GM18951 (cell line): Measurements from ENCODE around the gene SYTL1.

Source experiments
- POLR2A ChIP-seq: IDR thresholded peaks from 4 replicates; pipeline ENCODE4 v1.6.1; 2011; ENCODE audit warnings: mild to moderate bottlenecking; ENCODE audit not compliant: insufficient read length, insufficient read depth; ENCODE audit errors: extremely low read depth
- in situ Hi-C: fragments of 300-500 bp; cut with MboI; formaldehyde crosslinking; loops from one replicate; pipeline ENCODE4 v1.12.0; 2022; ENCODE audit warnings: low sequenced_read_pairs, mixed read lengths, inconsistent platforms; ENCODE audit not compliant: unreplicated experiment

SYTL1 gene

DNA sequence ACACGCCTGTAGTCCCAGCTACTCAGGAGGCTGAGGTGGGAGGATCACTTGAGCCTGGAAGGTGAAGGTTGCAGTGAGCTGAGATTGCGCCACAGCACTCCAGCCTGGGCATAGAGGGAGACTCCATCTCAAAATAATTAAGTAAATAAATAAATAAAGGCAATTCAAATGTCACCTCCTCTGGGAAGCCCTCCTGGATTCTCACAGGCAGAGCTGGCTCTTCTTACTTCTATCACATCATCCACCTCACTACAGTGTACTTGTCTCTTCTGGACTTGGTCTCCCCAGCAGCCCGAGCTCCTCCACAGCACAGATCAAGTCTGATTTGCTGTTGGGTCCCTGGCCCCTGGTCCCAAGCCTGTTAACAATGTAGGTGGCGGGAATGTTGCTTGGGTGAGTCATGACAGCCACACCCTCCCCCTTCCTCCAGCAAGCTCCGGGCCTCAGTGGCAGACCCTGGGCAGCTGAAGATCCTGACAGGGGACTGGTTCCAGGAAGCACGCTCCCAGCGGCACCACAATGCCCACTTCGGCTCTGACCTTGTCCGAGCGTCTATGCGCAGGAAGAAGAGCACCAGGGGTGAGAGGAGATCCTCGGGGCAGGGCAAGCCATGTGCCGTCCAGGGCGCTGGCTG, 5.3 kb downstream of the SYTL1 start:
- no peak for TF ChIP-seq POLR2A
- in situ Hi-C loops: no loop called here

DNA sequence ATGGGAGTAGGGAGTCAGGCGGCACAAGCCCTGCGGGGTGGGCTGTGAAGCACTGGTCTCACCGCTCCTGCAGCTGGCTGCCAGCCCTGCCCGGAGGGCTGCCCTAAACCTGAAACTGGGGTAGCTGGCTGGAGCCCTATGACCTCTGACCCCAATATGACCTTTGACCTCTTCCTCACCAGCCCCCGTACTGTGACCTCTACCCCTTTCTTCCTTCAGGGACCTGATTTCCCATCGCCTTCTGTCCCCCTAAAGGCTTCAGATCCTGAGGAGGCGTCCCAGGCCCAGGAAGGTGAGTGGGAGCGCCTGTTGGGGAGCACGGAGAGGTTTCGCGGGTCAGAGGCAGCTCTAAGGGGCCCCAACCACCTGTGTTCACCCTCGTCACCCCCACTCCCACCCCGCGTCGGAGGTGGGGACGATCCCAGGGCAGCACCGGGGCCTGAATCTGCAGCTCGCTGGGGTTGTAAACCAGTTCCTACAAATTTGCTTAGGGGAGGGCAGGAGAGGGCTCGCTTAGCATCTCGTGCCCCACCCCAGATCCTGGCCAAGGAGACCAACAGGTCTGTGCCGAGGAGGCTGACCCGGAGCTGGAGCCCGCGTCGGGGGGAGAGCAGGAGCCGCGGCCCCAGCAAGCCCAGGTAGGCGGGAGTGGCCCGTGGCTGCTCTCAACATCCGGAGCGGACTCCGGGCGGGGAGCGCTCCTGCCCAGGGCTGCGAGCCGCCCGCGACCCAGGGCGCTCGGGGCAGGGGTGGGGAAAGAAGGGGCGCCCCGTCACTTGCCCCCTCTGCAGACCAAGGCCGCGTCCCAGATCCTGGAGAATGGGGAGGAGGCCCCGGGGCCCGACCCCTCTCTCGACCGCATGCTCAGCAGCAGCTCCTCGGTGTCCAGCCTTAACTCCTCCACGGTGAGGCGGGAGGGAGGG, 7.3 kb downstream of the SYTL1 start:
- no peak for TF ChIP-seq POLR2A
- in situ Hi-C loops: no loop called here

DNA sequence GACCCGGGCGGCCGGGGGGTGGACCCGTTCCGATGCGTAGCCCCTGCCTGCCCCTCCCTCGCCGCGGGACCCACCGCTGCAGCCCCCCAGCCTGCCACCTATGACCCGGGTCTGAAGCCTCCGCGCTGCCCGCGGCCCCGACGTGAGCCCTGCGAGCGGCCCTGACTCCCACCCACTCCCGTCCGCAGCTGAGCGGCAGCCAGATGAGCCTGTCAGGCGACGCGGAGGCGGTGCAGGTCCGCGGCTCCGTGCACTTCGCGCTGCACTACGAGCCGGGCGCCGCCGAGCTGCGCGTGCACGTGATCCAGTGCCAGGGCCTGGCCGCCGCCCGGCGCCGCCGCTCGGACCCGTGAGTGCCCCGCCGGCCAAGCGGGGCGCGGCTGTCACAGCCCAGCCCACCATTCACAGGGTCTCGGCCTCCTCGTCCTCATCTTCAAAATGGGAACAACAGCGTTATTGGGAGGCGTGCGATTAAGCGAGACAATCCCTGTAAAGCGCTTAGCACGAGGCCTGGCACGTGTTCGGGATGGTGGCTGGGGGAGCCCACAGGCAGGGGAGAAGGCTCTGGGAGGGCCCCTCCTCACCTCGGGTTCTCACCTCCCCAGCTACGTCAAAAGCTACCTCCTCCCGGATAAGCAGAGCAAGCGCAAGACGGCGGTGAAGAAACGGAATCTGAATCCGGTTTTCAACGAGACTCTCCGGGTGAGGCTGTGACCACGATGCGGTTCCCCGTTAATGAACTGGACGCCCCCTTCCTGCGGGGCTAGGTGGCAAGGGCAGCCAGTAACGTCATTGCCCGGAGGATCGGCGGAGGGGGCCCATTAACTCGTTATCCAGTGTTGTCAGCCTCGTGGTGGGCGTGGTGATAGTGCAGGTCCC, 8.2 kb downstream of the SYTL1 start:
- in situ Hi-C loops: no loop called here

DNA sequence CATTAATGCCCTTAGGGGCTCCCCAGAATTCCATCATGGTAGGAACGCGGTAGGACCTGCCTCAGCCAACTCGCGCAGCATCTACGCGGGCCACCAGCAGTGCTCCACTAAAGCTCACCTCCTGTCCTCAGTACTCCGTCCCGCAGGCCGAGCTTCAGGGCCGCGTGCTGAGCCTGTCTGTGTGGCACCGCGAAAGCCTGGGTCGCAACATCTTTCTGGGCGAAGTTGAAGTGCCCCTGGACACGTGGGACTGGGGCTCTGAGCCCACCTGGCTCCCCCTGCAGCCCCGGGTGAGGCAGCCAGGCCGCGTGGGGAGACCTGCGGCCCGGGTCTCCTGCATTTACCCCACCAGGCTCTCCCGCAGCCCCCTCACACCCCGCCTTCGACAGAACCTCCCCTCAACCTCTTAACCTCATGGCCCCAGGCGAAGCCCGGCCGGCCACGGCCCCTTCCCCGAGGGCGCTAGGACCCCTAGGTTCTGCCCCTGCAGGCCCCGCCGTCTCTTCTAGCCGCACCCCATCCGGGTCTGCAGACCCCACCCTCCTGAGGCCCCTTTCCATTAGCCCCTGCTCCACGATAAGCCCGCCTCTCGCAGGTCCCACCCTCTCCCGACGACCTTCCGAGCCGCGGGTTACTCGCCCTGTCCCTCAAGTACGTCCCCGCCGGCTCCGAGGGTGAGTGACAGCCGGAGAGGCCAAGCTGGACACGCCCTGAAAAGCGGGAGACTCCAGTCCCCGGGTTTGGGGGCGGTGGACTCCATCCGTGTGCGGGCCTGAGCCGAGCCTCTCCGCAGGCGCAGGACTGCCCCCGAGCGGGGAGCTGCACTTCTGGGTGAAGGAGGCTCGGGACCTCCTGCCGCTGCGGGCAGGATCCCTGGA, 9.1 kb downstream of the SYTL1 start:
- TF ChIP-seq POLR2A: no peak
- in situ Hi-C loops: no loop called here

More for the DNA sequence above, 8.2 kb downstream of the SYTL1 start:
- TF ChIP-seq POLR2A: no peak

DNA sequence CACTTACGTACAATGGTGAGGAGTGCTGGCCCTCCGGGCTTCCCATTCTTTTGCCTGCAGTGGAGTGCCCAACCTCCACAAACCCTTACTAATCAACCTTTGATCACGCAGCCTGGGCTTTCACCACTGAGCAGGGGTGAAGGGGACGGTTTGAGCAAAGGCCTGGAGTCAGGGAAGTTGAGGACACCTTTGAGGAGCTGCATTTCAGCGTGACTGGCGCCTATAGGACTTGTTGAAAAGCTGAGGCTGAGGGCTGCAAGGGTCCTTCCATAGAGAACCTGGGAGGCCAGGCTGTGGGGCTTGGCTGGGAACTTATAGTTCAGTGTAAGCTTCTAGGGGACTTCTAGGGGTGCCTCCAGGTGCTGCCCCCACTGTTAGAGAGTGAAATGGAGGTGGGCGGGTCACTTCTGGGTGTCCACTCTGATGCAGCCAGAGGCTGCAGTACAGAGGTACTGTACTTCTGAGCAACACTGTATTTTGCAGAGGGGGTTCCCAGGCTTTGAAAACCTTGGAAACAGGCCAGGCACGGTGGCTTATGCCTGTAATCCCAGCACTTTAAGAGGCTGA, 9.8 kb downstream of the SYTL1 start:
- in situ Hi-C loops: no loop called here
- TF ChIP-seq POLR2A: no peak

DNA sequence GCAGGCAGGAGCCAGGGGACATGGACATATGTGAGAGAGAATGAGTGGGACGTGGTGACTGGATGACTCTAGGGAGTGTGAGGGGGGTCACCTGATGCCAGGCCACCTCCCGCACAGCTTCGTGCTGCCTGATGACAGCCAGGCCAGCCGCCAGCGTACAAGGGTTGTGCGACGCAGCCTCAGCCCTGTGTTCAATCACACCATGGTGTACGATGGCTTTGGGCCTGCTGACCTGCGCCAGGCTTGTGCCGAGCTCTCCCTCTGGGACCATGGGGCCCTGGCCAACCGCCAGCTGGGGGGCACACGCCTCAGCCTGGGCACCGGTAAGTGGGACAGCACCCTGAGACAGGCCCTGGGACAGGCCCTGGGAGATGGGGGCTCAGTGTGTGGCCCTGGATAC, 11.3 kb downstream of the SYTL1 start:
- no peak for TF ChIP-seq POLR2A
- in situ Hi-C loops: no loop called here

DNA sequence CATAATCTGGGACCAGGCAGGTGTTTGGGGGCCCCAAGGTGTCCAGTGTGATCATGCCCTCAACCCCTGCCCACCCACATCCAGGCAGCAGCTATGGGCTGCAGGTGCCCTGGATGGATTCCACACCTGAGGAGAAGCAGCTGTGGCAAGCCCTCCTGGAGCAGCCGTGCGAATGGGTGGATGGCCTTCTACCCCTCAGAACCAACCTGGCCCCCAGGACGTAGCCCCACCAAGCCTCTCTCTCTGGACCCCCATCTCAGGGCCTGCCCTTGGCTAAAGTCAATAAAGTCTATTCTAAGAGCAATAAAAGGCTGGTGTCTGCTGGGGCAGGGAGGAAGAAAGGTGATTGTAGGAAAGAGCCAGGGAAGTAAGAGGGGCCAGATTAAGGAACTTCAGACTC, 11.8 kb downstream of the SYTL1 start:
- TF ChIP-seq POLR2A: no peak
- in situ Hi-C loops: no loop called here

DNA sequence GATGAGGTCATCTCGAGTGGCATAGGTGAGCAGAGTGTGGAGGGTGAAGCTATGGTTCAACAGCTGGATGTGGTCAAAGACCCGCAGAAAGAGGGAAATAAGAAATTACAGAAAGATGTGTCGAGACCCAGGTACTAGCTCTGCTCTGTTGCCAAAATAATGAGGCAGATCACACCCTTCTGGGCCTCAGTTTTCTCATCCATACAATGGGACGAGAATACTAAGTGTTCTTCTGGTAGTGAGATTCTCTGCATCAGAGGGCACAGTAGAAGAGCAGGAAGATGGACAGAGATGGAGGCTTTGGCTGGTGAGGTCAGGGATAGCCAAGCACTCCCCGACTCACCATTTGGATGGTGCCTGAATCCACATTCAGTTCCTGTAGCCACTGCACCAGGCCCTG, 13.9 kb downstream of the SYTL1 start:
- in situ Hi-C loops: no loop called here
- TF ChIP-seq POLR2A: no peak

DNA sequence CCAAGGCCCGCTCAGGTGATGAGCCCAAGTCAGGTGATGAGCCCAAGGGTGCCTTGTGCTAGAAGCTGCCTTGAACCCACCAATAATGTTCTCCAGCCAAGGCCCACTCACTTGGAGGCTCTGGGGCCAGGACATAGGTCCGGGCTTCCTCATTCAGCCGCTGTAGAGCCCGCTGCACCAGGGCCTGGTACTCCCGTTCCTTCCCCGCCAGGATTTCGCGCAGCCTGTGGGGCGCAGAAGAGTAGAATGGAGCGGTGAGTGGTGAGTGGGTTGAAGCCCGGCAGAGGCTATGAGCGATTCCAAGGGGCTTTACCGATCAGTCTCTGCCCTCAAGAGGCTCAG, 14.4 kb downstream of the SYTL1 start:
- no peak for TF ChIP-seq POLR2A
- in situ Hi-C loops: no loop called here

DNA sequence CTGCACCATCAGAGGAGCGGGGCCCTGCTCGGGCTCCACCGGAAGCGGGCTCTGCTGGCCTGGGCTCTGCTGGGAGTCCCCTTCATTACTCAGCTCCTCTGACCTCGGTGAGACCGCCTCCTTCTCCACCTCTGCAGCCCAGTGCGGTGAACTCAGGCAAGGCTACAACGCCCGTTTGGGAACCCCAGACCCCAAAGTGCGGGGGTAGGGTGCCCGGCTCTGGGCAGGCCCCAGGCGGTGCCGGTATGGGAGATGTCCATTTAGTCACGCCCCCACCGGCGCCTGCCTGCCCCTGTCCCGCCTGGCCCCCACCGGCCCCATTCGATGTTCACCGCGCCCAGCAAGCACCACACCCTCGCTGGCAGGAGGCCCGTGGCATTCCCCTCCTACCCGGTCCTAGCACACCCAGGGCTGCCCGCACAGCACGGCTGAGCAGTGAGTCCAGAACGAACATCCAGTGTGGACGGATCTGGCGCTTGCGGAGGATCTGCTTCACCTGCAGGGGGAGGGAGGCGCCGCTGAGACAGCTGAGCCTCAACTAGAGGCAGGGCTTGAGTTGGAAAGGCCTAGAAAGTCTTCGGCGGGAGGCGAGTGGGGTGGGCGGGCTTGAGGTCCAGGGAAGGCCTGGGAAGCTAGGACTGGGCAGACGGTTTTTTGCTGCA, 14.9 kb downstream of the SYTL1 start:
- no peak for TF ChIP-seq POLR2A
- in situ Hi-C loops: no loop called here

DNA sequence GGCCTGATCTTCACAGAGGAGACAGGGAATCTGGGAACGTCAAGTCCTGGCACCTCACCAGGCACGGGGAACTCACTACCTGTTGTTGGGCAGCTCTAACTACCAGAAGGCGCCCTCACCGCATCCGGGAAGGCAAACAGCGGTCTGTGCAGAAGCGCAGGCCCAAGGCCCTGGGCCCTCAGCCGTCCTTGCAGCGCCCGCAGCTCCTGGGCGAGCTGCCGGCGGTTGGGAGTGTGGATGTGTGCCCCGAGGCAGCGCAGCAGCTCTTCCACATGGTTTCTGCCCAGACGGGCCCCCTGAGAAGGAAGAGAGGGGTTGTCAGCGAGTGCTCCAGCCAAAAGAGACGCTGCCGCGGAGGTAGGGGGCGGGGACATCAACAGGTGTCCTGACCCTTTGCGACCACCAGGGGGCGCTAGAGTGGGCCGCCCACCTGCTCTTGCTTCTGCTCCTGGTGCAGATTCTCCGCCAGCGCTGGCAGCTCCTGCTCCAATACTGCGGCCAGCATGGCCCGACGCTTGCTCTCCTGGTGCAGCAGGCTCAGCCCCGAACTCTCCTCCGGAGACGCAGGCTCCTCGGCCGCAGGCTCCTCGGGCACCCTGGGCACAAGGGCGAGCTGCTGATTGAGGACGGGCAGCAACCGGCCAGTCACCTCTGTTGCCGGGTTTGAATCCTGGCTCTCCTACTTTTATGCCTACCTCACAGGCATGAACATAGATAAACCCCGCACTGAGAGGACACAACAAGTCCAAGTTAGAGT, 15.6 kb downstream of the SYTL1 start:
- no peak for TF ChIP-seq POLR2A
- in situ Hi-C loops: no loop called here
